PC-3 (cell line): ENCODE data around the gene COX7A2L. TPM values are rescaled to one million over a fixed set of nuclear protein-coding genes. Genes with fewer than 3 reads are reported as not detected.
"Not testable (repeated sequence)": the region's sequence is repeated elsewhere in the genome, so short reads cannot be mapped to it uniquely, and the experiment has no call there.

Experiments
- ATAC-seq: fragments of 200-7000 bp; cut with Tn5 transposase; 2 replicates; pipeline ENCODE4 v1.9.1; 2020; ENCODE audit warnings: mild to moderate bottlenecking, moderate library complexity
- BruUV-seq: library from RNA; stranded (reverse); fragments of 400-500 nt; replicated peaks from 2 replicates; lab custom pipeline; 2021; lab: Mats Ljungman, UMichigan
- CTCF ChIA-PET: fragments of 300-600 bp; sonication (Branson Sonifier 250); formaldehyde crosslinking; loops from one replicate; lab custom pipeline; 2022; ENCODE audit warnings: antibody characterized with exemption; lab: Charles Lee
- POLR2A ChIA-PET: fragments of 300-600 bp; sonication (Branson Sonifier 250); formaldehyde crosslinking; loops from one replicate; lab custom pipeline; 2022; ENCODE audit warnings: antibody characterized with exemption; ENCODE audit not compliant: unreplicated experiment; lab: Charles Lee
- DNase-seq: peaks from one replicate; pipeline ENCODE4 v3.0.0-alpha.2; 2015
- H2AFZ ChIP-seq: fragments of 300-600 bp; sonication (generic); 2 replicates; pipeline ENCODE4 v1.6.0; 2016; ENCODE audit warnings: antibody characterized with exemption, low read length
- H3F3A ChIP-seq: fragments of 300-600 bp; sonication (generic); one replicate; pipeline ENCODE4 v1.6.0; 2017; ENCODE audit warnings: antibody characterized with exemption, low read length, control low read depth, mild to moderate bottlenecking; ENCODE audit not compliant: unreplicated experiment
- H3K27ac ChIP-seq: fragments of 300-600 bp; sonication (generic); 2 replicates; pipeline ENCODE4 v1.5.1; 2016; ENCODE audit warnings: mild to moderate bottlenecking, low read length
- H3K27me3 ChIP-seq: fragments of 300-600 bp; sonication (generic); 2 replicates; pipeline ENCODE4 v1.6.1; 2016; ENCODE audit warnings: low read length, mixed read lengths
- H3K36me3 ChIP-seq: fragments of 300-600 bp; sonication (generic); 2 replicates; pipeline ENCODE4 v1.6.1; 2016; ENCODE audit warnings: low read depth, mixed run types, low read length, mixed read lengths
- H3K4me1 ChIP-seq: fragments of 300-600 bp; sonication (generic); 2 replicates; pipeline ENCODE4 v1.5.1; 2016; ENCODE audit warnings: low read length; ENCODE audit not compliant: insufficient read depth
- H3K4me2 ChIP-seq: fragments of 300-600 bp; sonication (generic); 2 replicates; pipeline ENCODE4 v1.6.0; 2016; ENCODE audit warnings: low read length
- H3K4me3 ChIP-seq: fragments of 300-600 bp; sonication (generic); 2 replicates; pipeline ENCODE4 v1.5.1; 2016; ENCODE audit warnings: mild to moderate bottlenecking, low read length, mixed read lengths
- H3K79me2 ChIP-seq: fragments of 300-600 bp; sonication (generic); 2 replicates; pipeline ENCODE4 v1.6.1; 2017; ENCODE audit warnings: low read length, mixed read lengths
- H3K9ac ChIP-seq: fragments of 300-600 bp; sonication (generic); 2 replicates; pipeline ENCODE4 v1.6.0; 2016; ENCODE audit warnings: mild to moderate bottlenecking, low read length
- H3K9me2 ChIP-seq: fragments of 300-600 bp; sonication (generic); replicated peaks from 2 replicates; pipeline ENCODE4 v1.6.1; 2016; ENCODE audit warnings: mixed run types, low read length, mixed read lengths
- H3K9me3 ChIP-seq: fragments of 300-600 bp; sonication (generic); 2 replicates; pipeline ENCODE4 v1.6.1; 2016; ENCODE audit warnings: low read length, mixed read lengths
- H4K20me1 ChIP-seq: fragments of 300-600 bp; sonication (generic); 2 replicates; pipeline ENCODE4 v1.6.1; 2016; ENCODE audit warnings: low read length, mixed read lengths
- EZH2 ChIP-seq: fragments of 300-600 bp; sonication (generic); IDR thresholded peaks from one replicate; pipeline ENCODE4 v1.6.1; 2017; ENCODE audit warnings: antibody characterized with exemption, mild to moderate bottlenecking, low read length; ENCODE audit not compliant: unreplicated experiment
- EZH2phosphoT487 ChIP-seq: fragments of 300-600 bp; sonication (generic); IDR thresholded peaks from 2 replicates; pipeline ENCODE4 v1.6.1; 2018; ENCODE audit warnings: mild to moderate bottlenecking, antibody characterized with exemption, low read length, borderline replicate concordance
- intact Hi-C: fragments of 100-400 bp; cut with micrococcal nuclease; formaldehyde crosslinking; loops from 2 replicates; pipeline ENCODE4 v1.9.0; 2023
- total RNA-seq: library from RNA; depleted of rRNA; stranded (reverse); fragments of >200 nt; gene quantifications from 2 replicates; pipeline ENCODE4 v1.2.3, GENCODE V29; 2014
- TF ChIP-seq, protein P1 (sequence below): fragments of 300-600 bp; sonication (generic); conservative IDR thresholded peaks from 2 replicates; pipeline ENCODE4 v1.5.1; 2017; ENCODE audit warnings: antibody characterized with exemption, low read depth, mild to moderate bottlenecking, low read length

The COX7A2L gene
- total RNA-seq, 1 experiment from 2014 or later = 120 TPM

DNA sequence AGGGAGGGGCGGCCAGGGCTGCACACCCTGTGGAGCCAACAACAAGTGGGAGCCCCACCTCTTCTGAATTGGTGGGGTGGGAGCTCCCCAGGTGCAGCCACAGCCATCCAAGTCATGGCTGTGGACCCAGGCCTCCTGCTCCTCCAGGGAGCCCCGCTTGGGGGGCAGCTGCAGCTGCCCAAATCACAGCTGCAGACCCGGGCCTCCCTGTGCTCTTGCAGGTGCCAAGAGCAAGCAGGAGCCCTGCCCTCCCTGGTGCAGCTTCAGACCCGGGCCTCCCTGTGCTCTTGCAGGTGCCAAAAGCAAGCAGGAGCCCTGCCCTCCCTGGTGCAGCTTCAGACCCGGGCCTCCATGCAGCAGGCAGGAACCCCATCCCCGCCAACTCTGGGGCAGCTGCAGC lies 46.5 kb upstream of the COX7A2L start:
- no peaks in the 10 kb centered on the region for H3F3A ChIP-seq
- no peaks in the 10 kb centered on the region for H3K9me3 ChIP-seq
- no peaks in the 10 kb centered on the region for H3K79me2 ChIP-seq
- H3K27ac ChIP-seq = no peak overlapping the region
- H2AFZ ChIP-seq = no peak overlapping the region
- no TSS peak for BruUV-seq
- intact Hi-C loops = no loop called here
- ChIA-PET CTCF (no interaction called here), POLR2A (no interaction called here)
- no peak overlapping the region for H3K4me2 ChIP-seq
- no peak for DNase-seq
- H3K36me3 ChIP-seq = no peaks in the 10 kb centered on the region
- H3K9me2 ChIP-seq = no peaks in the 10 kb centered on the region
- H3K4me1 ChIP-seq = no peaks in the 10 kb centered on the region
- TF ChIP-seq, protein P1, sequence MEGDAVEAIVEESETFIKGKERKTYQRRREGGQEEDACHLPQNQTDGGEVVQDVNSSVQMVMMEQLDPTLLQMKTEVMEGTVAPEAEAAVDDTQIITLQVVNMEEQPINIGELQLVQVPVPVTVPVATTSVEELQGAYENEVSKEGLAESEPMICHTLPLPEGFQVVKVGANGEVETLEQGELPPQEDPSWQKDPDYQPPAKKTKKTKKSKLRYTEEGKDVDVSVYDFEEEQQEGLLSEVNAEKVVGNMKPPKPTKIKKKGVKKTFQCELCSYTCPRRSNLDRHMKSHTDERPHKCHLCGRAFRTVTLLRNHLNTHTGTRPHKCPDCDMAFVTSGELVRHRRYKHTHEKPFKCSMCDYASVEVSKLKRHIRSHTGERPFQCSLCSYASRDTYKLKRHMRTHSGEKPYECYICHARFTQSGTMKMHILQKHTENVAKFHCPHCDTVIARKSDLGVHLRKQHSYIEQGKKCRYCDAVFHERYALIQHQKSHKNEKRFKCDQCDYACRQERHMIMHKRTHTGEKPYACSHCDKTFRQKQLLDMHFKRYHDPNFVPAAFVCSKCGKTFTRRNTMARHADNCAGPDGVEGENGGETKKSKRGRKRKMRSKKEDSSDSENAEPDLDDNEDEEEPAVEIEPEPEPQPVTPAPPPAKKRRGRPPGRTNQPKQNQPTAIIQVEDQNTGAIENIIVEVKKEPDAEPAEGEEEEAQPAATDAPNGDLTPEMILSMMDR = no peak
- TF ChIP-seq EZH2phosphoT487 = no peak
- ATAC-seq = no peak
- no peak overlapping the region for H3K4me3 ChIP-seq
- no peaks in the 10 kb centered on the region for H4K20me1 ChIP-seq
- no peak overlapping the region for H3K9ac ChIP-seq
- H3K27me3 ChIP-seq = no peaks in the 10 kb centered on the region

GRCh38 chr2:42404676-42405075 lies 43.7 kb upstream of the COX7A2L start:
- Histone ChIP-seq H3K27ac (no peak overlapping the region), H3K27me3 (no peaks in the 10 kb centered on the region), H4K20me1 (no peaks in the 10 kb centered on the region), H3F3A (no peaks in the 10 kb centered on the region), H3K79me2 (no peaks in the 10 kb centered on the region), H3K36me3 (no peaks in the 10 kb centered on the region), H3K9ac (no peak overlapping the region), H3K9me2 (no peaks in the 10 kb centered on the region), H3K9me3 (no peaks in the 10 kb centered on the region), H3K4me1 (no peaks in the 10 kb centered on the region), H2AFZ (no peak overlapping the region), H3K4me3 (no peak overlapping the region), H3K4me2 (no peak overlapping the region)
- ChIA-PET POLR2A (interaction anchor here (0.5 kb wide), 1 partner anchor 89 kb away, joined by 6 read pairs; the partner anchor contains the start of gene KCNG3), CTCF (no interaction called here)
- BruUV-seq = no TSS peak
- DNase-seq (no peak), ATAC-seq (no peak)
- intact Hi-C loops = no loop called here
- TF ChIP-seq EZH2phosphoT487 (no peak), EZH2 (no peak)
- TF ChIP-seq, protein P1 = no peak

DNA sequence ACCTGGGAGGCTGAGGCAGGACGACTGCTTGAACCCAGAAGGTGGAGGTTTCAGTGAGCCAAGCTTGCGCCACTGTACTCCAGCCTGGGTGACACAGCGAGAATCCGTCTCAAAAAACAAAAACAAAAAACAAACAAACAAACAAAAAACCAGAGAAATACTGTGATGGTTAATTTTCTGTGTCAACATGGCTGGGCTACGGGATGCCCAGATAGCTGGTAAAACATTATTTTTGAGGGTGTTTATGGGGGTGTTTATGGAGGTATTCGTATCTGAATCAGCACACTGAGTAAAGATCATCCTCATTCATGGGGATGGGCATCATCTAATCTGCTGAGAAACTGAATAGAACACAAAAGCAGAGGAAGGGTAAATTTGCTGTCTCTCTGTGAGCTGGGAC lies 40.8 kb upstream of the COX7A2L start:
- no peaks in the 10 kb centered on the region for H3K79me2 ChIP-seq
- no peak overlapping the region for H2AFZ ChIP-seq
- H3K36me3 ChIP-seq = no peaks in the 10 kb centered on the region
- H3K9me3 ChIP-seq = no peaks in the 10 kb centered on the region
- no peaks in the 10 kb centered on the region for H3F3A ChIP-seq
- intact Hi-C loops = no loop called here
- H3K27ac ChIP-seq = no peak overlapping the region
- ChIA-PET CTCF (no interaction called here), POLR2A (no interaction called here)
- H3K9me2 ChIP-seq = no peaks in the 10 kb centered on the region
- no TSS peak for BruUV-seq
- no peak for TF ChIP-seq EZH2phosphoT487
- no peaks in the 10 kb centered on the region for H4K20me1 ChIP-seq
- no peak overlapping the region for H3K9ac ChIP-seq
- no peaks in the 10 kb centered on the region for H3K4me1 ChIP-seq
- ATAC-seq (no peak), DNase-seq (no peak)
- no peak overlapping the region for H3K4me2 ChIP-seq
- no peak overlapping the region for H3K4me3 ChIP-seq
- H3K27me3 ChIP-seq = no peaks in the 10 kb centered on the region

DNA sequence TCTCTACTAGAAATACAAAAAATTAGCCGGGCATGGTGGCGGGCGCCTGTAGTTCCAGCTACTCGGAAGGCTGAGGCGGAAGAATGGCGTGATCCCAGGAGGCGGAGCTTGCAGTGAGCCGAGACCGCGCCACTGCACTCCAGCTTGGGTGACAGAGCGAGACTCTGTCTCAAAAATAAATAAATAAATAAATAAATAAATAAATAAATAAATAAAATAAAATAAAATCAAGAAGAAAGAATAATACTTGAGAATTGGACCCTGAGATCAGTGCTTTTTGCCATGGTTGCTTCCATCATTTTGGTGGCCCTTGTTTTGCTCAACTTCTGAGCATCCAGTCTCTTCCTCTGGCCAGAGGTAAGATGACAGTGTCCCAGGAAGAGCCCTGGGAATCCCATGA lies 37.0 kb upstream of the COX7A2L start:
- H3K9me3 ChIP-seq, H3K36me3 ChIP-seq, H3K9me2 ChIP-seq, H3K27me3 ChIP-seq, H4K20me1 ChIP-seq, H3F3A ChIP-seq, H3K27ac ChIP-seq, H3K79me2 ChIP-seq, BruUV-seq, H3K4me1 ChIP-seq, DNase-seq, ATAC-seq, POLR2A ChIA-PET, intact Hi-C loops, H3K4me2 ChIP-seq, H3K9ac ChIP-seq, H3K4me3 ChIP-seq, CTCF ChIA-PET, H2AFZ ChIP-seq: not testable (repeated sequence)

GRCh38 chr2:42393320-42393719 lies 32.3 kb upstream of the COX7A2L start:
- H3K27ac ChIP-seq, H3K36me3 ChIP-seq, intact Hi-C loops, CTCF ChIA-PET, BruUV-seq, H3K4me3 ChIP-seq, H3K9me3 ChIP-seq, ATAC-seq, POLR2A ChIA-PET, H3F3A ChIP-seq, H2AFZ ChIP-seq, H4K20me1 ChIP-seq, H3K79me2 ChIP-seq, H3K9ac ChIP-seq, H3K4me2 ChIP-seq, DNase-seq, H3K9me2 ChIP-seq, H3K27me3 ChIP-seq, H3K4me1 ChIP-seq: not testable (repeated sequence)
